CMK (cell line): ENCODE data around the gene SETD7.
A peak's percentile ranks its signal among the peaks of the same experiment; 100 is the strongest.

Source experiments
- DNase-seq: peaks from one replicate; pipeline ENCODE4 v3.0.0-alpha.2; 2010; ENCODE audit warnings: low read depth

SETD7 gene

DNA sequence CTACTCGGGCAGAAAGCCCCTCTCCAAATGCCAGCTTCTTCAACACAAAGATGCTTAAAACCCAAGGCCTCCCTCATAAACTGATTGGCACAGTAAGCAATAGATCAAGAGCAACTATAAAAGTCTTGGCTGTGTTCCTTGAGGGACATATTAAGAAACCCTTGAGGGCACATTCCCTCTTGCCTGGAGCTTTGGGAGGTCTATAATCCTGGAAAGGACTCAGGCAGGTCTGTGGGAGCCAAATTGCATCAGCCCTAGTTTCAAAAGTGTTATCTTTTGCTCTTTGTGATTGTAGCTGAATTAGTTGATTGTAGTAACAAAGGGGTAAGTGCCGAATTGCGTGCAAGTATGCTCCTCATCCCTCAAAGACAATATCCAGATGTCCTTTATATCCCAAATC lies 18.6 kb upstream of the SETD7 start:
- no peak for DNase-seq

DNA sequence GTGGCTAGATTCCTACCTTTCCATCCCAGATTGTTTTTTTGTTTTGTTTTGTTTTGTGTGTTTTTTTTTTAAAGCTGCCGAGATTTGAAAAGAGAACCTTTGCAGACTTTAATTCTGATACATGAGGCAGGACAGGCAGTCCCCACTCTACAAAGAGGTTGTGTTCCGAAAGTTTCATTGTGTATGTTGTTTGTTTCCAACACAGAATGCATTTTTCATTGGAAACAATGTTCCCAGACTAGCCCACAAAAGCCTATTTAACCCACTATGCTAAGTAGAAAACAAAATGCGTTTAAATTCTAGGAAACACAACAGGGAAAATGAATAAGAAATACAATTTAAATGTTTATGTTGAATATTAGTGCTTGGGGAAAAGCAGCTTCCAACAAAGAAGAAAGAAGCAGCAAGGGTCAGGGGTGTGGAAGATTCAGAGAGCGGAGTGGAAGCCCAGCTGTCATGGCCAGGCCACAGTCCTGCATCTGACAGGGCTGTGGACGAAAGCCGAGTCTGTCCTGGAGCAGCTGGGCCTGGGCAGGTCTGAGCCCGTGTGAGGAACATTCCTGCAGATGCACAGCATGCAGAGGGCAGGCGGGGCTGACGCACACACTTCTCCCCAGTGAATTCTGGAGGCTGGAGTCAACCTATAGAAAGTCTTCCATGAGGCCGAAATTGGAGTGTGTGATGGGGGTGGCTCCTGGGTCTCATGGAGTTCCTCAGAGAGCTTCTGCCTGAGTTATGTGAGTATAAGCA lies 12.4 kb upstream of the SETD7 start:
- no peak for DNase-seq

DNA sequence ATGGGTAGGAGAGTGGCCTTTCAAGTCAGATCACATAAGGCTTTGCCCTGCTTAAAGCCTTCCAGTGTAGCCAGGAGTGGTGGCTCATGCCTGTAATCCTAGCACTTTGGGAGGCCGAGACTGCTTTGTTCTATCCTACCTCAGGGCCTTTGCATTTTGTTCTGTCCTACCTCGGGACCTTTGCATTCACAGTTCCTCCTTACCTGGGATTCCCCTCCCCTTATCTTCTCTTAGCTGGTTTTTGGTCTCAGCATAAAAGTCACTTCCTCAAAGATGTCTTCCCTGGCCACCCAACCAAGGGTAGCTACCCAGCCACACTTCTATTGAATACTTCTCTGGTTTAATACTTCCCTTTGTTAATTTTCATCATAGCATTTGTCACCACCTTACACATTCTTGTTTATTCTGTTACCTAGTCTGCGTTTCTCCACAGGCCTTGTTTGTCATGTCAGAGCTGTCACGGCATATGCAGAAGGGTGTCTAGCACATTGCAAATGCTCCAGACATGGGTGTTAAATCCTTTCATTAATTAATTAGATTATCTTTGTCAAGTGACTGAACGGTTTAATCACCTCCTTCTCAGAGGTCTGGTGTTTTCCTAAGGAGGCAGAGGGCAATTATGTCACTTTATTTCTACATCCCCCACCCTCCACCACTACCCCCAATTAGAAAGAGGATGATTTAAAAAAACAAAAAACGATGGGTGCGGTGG lies 11.3 kb upstream of the SETD7 start:
- no peak for DNase-seq

DNA sequence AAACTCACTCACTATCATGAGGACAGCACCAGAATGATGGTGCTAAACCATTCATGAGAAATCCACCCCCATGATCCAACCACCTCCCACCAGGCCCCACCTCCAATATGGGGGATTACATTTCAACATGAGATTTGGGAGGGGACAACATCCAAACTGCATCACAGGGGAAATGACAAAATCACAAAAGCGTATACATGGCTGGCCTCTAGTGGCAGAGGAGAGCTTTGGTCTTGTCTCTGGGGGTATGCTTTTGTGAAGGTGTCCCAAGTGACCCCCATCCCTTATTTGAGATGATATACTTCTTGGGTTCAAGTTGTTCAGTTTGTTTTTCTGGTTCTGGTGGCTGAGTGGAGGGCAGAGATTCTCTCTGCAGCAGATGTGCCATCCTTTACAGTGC lies 8.5 kb upstream of the SETD7 start:
- DNase-seq = no peak

DNA sequence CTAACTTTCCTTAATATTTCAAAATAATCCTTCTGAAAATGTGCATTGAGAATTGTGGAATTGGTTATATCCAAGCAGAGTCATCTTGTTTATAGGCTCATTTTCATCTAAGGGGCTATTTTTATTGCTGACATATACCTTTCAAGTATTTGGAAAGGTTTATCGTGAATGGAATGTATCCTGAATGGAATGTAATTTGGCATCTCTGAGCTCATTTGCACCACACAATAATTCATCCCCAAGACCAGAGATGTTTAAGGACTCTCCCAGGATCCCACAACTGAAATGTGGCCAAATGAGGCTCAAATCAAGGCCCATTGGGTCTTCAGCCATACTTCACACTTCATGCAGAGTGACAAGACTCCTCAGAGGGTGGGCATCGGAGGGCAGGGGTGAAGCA lies 7.5 kb upstream of the SETD7 start:
- DNase-seq = no peak

DNA sequence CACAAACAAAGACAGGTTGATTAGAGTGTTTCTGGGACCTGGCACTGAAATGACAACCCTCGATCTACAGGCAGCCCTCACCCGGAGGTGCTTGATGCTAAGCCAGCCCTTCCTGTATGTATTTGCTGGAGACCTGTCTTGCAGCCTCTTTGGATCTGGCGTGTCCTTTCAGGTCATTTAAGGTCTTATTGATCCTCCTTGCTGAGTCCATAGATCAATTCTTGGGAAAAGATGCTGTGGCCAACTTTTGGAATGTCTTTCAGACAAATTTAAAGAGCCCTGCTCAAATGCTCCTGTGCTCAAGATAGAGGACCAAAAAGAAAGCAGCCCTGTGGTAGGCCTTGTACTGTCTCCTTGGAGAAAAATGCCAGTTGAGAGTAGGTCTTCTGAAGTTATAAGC lies 6.8 kb upstream of the SETD7 start:
- DNase-seq = no peak

DNA sequence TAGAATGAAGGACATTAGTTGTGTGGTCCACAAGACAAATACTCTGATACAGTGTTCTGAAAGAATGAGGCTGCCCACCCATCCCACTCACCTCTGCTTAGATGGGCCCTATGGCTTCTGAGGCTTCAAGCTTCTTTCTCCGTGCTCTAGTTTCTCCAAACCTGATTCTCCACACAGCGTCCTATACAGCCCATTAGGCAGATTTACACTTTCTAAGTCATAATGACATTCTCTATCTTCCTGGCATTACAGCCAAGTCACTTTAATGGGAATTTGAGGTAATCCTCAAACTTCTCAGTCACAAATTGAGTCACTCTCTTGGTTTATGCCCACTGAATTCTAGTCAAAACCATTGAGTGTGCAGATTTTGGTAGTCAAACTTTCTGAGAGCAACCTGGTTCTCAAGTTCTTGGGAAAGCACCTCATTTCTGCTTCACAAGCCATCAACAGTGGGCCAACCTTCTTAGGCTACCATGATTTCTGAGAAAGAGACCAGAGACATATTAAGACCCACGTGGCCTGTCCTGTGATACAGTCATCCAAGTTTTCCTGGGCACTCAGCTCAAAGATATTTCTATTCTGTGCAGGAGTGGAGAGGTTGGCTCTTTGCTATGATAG lies 6.2 kb upstream of the SETD7 start:
- DNase-seq = no peak

DNA sequence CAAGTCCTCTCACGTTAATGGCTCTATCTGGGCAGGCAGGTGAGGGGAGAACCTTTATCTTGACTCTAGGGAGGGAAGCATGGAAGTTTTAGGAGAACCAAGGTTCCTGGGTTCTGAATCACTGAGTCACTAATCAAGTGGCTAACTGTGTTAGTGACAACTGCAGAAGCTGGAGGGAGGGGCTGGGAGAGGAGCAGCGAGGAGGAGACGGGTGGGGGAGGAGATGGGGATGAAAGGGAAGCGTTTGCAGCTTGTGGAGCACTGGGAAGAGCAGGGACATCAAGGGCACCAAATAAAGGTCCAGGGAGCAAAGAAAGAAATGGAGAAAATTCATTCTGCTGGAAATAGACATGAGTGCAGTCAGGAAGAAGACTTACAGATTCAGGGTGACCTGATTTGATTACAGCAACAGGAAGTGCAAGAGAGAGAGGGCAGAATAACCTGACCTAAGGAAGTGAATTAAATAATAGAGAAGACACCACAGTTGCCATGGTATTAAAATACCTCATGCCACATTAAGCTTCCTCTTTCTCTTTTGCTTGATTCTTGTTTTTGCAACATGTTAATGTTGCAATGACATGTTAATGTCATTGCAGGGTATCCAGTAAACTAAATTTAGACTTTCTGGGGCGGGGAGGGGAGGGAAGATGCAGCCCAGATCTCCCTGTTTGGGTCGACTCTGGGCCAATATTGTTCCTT lies 4.5 kb upstream of the SETD7 start:
- no peak for DNase-seq

DNA sequence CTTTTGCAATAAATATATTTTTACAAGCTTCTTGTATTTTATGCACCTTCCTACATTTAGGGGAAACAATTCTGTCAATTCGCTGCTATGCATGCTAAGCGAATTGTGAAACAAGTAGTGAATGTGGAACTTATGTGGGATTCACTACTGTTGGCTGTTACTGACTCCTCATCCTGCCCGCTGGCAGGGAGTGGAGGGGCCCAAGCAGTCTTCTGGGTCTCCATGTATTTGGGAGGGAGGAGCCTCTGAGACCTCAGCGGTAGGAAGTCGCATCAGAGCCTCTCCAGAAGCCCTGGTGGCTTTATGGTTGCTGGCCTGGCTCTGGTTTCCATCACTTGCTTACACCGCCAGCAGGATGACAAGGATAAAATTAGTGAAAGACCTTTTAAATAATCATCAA lies 3.7 kb upstream of the SETD7 start:
- no peak for DNase-seq

DNA sequence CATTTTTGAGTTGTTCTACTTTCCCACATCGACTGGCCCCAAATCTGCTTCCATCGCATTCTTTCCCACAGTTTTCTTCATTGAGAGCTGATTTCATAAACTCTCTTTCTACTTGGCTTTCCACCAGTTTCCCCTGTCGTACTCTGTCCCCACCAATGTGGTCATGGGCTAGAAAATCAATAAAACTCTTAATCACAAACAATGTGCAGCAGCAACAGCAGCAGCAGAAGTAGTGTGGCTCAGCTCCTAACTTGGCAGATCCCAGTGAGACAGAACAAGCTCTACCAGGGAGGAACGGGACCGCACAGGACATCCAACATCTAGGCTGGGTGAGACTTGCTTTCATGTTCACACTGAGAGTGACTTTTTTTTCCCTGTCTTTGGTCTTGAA lies 3.1 kb upstream of the SETD7 start:
- DNase-seq = no peak

DNA sequence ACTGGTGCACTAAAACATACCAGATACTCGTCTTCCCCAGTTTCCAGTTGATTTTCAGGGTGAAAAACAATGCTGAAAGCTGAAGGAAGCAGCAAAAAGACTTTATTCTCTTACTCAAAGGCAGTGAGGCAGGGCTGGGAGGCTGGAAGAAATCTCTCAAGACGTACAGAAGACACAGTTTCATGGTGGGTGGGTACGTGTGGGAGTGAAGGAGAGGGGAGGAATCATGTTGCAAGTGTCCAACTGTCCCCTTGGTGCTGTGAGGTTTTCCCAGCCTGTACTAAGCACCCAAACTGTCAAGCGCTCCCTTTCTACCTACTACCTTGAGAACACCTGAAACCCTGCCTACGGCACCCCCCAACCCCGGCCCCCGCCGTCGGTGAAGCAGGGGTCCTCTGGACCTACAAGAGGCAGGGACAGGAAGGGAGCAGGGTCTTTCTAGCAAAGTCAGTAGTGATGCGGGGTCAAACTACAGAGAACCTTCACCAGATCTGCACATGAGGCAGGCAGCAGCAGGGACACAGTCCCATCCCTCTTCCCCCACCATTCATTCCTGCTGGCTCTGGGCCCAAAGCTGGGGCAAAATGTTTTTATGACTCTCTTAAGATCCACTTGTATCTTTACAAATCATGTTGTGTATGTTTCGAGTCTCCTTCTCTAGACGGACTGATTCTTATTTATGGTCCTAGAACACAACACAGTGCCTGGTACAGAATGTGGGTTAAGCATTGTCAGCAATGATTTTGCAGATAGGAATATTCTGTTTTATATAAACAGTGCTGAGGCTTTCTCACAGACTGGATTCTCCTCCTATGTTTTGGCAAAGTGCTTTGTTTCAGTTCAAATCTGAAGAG lies 2.4 kb upstream of the SETD7 start:
- DNase-seq = no peak

DNA sequence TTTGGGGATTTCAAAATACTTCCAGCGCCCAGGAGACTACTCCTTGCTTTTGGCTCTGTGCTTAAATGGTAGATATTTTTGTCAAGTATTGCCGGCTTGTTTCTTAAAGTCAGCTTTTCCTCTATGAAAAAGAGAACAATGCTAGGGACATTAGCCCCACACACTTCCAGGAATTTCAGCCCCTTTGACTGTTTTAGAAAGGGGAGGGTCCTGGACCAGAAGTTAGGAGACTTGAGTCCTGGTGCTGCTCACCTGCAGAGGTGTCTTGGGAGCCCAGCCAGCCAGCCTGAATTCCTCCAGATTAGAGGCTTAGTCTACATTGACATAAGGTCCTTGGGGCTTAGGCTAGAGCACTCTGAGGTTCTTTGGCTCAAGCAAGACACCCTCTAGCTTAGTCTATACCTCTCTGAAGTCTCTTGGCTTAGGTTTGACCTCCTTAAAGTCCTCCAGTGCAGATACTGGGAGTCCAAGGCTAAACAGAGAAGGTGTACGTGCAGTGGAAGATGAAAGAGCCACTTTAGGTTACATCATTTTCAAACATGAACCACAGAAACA lies 1.6 kb upstream of the SETD7 start:
- DNase-seq = no peak

DNA sequence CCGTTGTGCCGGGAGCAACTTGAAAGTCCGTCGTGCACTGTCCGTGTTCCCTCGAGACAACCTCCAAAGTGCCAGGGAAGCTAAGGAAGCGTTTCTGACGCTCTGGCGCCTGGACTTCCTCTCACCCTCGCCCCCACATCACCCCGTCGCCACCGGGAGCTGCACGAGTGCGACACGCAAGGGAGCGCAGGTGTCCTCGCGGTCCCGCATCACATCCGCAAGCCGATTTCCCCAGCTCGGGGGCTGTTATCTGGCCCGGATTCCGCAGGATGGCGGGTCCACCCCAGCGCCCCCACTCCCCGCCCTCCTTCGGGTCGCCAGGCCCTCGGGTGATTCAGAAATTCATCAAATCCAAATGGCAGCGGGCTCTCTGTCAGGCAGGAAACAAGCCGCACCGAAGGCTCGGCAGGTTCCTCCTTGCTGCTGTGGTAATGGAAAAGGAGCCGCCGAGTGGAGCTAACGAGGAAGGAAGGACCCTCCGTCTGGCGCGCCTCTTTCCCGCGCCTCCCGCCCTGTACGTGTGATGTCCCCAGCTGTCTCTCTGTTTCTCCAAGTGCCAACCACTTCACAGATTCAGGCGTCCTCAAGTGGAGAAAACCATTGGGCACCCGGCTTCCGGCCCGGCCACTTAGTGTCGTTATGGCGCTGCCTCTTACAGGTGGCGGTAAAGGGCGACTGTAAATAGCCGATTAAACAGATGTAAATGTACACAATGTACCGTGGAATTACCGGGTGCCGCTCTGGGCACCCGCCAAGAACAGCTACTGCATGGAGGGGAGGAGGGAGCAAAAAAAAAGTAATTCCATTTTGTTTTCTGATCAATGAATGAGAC lies 921 bp upstream of the SETD7 start:
- peak; percentile 50 for DNase-seq

DNA sequence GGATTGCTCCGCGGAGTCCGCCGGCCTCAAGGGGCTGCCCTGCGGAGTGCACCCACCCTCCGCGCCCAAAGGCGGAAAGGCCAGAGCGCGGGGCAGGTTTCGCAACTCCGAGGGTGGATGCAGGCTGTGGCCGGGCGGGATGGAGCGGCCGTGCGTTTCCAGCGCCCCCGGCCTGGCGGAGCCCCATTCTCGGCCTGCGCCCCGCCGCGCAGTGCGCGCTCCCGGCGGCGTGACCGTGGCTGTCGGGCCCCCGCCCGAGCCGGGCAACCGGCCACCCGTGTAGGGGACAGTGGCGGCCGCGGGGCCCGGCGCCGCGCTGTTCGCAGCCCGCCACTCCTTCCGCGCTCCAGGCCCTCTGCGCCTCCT lies 331 bp downstream of the SETD7 start:
- no peak for DNase-seq

DNA sequence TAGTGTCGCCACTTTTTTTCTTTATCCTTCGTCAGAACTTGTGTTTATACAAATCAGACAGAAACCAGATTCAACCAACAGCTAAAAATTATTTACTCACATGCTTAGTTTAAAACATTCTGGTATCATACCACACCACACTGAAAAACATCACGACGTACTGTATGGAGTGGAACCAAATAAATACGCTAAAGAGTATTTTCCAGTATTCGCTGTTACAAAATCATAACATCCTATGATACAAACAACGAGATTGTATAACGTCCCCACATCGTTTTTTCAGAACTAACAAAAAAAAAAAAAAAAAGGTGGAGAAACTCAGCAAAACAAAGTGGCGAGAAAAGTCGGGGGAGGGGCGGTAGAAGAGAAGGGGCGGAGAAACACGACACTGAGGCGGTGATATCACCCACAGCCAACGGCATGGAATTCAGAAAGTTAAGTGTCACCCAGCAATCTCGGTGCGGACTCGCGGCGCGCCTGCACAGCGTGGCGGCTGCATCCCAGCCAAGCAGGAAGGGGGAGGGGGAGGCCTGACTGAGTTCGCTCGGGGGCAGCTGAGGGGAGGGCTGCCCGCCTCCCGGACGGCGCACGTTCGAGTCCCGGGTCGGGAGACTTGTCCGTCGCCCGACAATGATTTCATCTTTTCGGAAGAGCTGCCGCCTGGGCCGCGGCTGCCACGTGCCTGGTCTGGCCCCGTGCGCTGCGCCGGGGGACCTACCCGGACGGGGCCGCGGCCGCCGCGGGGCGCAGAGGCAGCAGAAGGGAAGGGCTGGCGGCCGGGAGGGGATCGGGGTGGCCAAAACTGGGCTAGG lies 920 bp downstream of the SETD7 start:
- DNase-seq = peak; percentile 43

DNA sequence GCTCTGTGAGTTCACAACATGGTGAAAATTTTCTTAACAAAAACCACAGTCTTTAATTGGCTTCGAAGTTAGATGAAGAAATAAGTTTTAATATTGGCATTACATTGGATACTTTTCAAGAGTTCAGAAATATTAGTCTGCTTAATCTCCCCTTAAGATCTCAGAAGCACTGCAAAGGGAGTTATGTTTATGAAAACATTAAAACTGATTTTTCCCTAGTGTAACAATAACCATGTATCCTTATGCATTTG lies 1.5 kb downstream of the SETD7 start:
- DNase-seq = no peak

DNA sequence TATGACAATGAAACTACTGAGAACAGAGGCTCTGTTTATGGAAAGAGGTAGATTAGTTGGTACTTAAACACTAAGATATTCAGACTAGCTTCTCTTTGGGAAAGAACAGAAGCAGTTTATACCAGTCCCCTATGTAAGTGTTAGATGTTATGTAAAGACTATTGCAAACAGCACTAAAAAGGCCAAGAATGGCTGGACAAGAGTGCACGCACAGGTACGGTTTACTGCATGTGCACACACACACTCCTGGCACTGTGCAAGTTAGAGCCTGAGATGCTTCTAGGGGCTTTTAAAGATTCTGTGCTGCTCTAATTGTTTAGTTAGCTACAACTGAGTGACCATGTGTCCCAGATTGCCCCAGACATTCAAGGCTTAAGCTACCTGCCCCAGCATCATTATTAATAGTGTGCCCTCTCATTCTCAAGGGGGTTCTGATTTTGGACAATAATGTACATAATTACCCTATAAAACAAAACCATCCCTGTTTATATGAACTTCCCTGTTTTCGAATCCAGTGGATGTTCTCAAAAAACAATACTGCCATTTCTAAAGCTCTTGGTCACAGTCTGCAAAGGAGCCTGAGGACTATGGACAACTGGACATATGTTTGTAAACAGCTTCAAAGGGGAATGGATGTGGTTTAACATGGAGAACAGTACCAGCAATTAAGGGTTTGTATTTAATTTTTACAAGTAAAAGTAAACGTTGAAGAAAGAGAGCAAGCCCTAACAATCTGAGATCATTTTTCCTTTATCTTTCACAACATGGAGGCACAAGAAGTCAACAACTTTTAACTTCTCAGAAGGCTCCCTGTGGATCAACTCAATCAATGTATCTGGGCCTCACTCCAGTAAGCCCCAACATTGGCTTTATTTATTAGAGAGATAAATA lies 2.0 kb downstream of the SETD7 start:
- no peak for DNase-seq

DNA sequence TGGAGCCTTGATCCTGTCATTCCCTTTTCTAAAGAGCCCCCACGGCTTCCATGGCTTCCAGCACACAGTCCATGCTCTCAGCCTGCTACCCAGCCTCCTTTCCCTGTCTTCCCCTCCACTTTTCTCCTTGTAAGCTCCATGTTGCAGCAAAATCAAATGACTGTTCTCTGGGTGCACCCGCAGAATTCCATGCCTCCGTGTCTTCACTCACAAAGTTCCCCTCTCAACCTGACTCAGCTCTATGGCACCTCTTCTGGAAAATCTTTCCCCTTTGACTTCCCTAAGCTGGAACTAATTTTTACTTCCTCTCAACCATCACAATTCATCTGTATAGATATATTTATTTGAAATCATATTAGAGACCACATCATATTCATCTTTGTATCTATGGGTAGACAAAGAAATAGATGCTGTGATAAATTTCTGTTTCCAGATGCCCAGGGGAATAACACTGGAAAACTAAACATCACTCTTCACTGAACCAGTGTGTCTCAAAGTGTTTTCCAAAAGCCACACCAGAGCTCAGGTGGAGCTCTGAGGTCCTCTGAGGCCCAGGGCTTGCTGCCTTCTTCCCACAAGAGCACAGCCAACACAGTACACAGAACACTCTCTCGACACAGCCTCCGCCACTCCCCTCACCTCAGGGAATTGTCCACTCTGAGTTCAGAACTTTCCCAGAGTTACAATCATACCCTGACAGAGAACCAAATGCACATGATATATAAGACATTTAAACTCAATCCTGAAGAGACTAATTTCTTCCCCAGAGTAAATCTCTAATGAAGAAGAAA lies 3.3 kb downstream of the SETD7 start:
- DNase-seq = no peak
